ELR (cell line): ENCODE data around the gene RBMS2.
A peak's percentile ranks its signal among the peaks of the same experiment; 100 is the strongest.

Experiments
- DNase-seq: peaks from one replicate; pipeline ENCODE4 v3.0.0-alpha.2; 2015; ENCODE audit warnings: low read depth

Gene RBMS2

DNA sequence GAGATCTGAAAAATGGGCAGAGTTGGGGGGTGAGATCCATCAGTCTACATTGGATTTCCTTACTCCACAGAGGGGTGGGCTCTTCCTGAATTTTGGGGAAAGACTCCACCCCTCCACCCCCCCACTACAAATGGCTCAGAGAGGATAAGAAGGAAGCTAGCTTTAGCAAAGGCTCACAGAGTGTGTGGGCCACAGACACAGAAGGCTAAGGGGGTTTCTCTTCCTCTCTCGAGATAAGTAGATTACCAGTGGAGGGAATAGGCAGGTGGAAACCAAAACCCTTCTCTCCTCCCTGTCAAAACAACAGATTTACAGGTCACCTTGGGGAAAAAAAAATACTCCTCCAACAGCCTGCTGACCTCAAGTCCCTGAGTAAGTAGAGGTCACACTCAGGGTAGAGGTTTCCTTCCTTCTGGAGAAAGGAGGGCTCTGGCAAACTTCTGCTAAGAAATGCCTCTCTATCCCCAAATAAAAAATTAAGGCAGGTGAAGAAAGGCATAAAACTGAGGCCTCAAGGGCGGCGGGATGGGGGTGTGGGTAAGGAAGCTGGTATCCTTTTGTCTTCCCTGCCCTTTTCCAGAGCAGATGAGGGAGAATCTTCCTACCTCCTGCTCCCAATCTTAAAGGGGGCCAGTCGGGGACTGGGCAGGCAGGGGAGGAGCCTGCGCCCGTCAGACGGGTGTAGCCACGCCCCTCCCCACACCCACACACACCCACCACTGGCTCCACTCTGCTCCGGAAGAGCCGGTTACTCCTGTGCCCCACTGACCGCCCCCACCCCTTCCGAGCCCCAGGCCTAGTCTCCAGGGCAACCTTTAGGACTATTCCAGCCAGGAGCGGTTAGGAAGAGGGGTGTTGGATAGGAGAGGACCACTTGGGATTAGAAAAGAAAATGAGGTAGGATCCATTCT is 110.4 kb downstream of the RBMS2 start:
- peak; percentile 63 for DNase-seq

DNA sequence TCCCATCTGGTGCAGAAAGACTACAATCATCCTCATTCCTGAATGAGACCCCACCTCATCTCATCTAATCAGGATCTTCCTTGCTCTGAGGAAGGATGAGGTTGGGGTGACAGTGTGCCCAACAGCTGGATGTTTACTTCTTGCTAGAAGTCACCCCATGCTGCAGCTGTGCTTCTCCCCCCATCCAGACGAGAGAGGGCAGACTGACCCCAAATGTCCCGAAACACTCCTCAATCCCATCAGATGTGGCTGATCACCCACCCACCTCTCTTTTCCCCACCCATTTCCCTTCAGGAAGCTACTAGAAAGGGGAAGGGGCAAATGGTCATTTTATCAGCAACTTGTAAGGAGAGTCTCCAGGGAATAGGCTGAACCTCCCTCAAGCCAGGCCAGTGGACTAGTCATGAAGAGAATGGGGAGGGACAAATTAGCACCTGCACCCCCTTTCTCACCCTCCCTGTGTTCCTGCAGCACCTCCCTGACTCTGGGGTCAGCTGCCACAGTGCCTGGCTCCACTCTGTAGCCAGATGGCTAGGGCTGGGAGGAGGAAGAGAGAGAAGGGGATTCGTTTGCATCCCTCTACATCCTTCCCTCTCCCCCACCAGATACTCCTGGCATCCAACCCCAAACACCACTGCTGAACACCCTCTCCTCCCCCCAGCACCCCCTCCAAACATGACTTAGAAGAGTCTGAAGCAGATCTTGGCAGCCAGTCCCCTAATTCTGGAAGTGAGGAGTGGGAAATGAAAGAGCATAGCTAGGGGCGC is 111.3 kb downstream of the RBMS2 start:
- no peak for DNase-seq

DNA sequence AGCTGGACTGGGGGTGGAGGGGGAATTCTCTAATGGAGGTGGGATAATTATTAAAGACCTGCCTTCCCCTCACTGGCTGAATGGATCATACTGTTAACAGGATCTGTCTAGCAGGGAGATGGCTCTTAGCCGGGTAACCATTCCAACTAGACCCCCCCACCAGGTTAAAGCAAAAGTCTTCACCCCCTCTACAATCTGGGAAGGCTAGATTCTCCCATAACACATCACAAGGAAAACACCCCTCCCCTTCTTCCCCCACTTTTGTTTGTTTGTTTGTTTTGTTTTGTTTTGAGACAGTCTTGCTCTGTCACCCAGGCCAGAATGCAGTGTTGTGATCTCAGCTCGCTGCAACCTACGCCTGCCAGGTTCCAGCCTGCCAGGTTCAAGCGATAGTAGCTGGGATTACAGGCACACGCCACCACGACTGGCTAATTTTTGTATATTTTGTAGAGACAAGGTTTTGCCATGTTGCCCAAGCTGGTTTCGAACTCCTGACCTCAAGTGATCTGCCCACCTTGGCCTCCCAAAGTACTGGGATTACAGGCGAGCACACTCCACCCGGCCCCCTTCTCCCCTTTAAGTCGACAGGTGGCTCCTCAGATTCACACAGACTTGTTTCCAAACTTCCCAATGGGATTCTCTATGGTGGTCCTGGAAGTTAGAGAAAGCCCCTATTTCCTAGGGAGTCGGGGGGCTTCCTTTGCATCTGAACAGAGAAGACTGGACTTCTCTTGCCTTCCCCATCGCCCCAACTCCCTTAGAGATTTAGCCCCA is 112.0 kb downstream of the RBMS2 start:
- no peak for DNase-seq

DNA sequence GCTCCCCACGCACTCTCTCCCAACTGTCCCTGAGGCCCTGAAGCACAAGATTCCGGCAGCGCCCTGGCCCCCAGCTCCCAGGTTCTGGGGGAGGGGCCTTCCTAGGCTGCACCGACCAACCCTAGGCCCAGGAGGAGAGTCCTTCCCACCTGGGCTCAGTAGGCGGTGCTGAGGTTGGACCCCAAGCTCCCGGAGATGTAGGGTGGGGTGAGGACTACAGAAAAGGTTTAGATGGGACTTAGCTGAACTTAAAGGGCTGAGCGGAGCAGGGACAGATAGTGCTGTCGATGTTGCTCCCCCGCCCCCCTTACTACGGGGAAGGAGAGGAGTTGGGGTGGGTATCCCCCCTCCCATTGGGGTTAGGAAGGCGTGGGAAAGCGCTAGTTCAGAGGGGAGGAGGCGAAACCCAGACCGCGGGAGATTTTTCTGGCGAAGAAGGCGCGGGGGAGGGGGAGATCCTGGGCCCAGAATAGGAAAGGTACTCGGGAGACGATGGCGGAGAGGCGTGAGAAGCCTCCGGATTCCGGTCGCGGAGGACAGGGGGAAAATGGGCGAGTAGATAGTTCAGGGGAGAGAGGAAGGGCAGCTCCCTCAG is 112.7 kb downstream of the RBMS2 start:
- peak; percentile 48 for DNase-seq

GRCh38 chr12:56634837-56635791 is 113.5 kb downstream of the RBMS2 start:
- peak; percentile 93 for DNase-seq

- peak; percentile 89 for DNase-seq
Measured at GRCh38 chr12:56635806-56636674, 114.4 kb downstream of the RBMS2 start.

GRCh38 chr12:56636675-56637540 is 115.3 kb downstream of the RBMS2 start:
- DNase-seq, result peak; percentile 100

DNA sequence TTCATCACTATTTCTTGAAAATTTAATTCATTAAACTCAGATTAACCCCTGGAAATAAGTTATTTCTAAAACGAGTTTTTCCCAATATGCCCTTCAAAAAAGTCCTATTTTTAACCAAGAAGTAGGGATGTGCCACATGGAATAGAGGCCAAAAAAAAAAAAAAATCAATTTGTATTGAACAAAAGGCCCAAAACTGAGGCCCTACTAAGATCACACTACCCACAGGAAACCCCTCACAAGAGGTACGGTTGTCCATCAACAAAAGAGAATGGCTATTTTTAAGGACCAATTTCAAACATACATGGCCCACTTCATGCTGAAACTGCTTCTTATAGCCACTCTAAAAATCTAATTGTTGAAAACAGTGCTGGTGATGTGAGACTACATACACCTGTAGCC is 116.0 kb downstream of the RBMS2 start:
- DNase-seq, result no peak

- no peak for DNase-seq
Measured at GRCh38 chr12:56641219-56641618, 119.6 kb downstream of the RBMS2 start.

DNA sequence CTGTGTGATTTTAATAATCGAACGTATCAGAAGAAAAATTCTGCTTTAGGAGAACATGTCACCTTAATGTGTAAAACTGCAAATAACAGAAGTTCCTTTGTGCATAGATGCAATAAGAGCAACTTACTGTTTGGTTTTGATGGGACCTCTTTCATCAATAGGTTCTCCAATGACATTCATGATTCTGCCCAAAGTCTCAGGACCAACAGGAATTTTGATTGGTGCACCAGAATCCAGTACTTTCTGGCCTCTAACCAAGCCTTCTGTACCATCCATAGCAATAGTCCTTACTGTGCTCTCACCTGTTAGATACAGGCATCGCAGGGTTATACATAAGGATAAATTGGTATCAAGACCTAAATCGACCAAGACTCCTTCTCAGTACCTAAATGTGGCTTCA is 123.0 kb downstream of the RBMS2 start:
- peak; percentile 46 for DNase-seq

GRCh38 chr12:56645201-56645716 is 123.6 kb downstream of the RBMS2 start:
- DNase-seq, result peak; percentile 38
